Ovary (tissue), 3 donors: Measurements from ENCODE around the gene UTS2R.

Experiments
- EP300 ChIP-seq: sonication (generic); formaldehyde crosslinking; IDR thresholded peaks from one replicate; pipeline ENCODE4 v1.6.1; 2017; ENCODE audit warnings: antibody characterized with exemption
- POLR2A ChIP-seq: fragments of 450-650 bp; IDR thresholded peaks from one replicate; pipeline ENCODE4 v1.6.1; 2017; ENCODE audit warnings: antibody characterized with exemption, mild to moderate bottlenecking, moderate library complexity
- TF ChIP-seq, protein P1 (sequence below), 3 donors: fragments of 450-650 bp in 2 of 3; fragments of 200-600 bp in 1 of 3; IDR thresholded peaks; one replicate each; pipeline versions ENCODE4 v1.5.1 to v1.8.0; 2016 to 2022; ENCODE audit warnings: antibody characterized with exemption in 3 of 3, mild to moderate bottlenecking in 1 of 3
- donor health status: DM: no; HTN: no; CAD: no.

DNA sequence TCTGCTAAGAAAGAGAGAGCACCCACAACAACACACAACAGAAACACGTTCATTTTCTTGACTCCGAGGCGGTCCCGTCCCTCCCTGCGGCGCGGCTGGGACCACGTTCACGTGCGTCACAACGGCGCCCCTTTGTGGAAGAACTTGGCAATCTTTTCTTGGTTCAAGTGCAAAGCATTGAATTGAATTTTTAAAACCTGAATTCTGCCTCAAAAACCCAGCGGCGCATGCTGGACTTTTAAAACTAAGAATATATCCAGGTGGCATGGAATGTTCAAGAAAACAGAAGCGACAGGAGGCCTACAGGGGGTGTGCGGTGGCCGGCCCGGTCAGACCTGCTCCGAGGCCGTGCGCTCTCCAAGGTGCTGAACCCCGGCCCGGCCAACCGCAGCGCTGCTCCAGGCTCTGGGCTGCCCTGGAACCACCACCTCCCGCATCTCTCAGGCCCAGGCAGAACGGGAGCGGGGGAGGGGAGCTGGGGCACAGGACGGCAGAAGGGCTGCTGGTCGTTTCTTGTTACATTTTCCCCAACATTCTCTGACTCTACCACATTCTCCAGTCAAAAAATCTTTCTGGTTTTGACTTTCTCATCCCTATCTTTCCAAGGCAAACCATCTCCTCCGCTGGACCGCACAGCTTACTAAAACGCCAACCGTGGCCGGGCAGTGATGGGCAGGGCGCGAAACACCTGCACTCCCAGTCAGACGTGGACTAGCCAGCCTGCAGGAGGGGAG lies 43.1 kb downstream of the UTS2R start:
- TF ChIP-seq, protein P1, sequence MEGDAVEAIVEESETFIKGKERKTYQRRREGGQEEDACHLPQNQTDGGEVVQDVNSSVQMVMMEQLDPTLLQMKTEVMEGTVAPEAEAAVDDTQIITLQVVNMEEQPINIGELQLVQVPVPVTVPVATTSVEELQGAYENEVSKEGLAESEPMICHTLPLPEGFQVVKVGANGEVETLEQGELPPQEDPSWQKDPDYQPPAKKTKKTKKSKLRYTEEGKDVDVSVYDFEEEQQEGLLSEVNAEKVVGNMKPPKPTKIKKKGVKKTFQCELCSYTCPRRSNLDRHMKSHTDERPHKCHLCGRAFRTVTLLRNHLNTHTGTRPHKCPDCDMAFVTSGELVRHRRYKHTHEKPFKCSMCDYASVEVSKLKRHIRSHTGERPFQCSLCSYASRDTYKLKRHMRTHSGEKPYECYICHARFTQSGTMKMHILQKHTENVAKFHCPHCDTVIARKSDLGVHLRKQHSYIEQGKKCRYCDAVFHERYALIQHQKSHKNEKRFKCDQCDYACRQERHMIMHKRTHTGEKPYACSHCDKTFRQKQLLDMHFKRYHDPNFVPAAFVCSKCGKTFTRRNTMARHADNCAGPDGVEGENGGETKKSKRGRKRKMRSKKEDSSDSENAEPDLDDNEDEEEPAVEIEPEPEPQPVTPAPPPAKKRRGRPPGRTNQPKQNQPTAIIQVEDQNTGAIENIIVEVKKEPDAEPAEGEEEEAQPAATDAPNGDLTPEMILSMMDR (IDR thresholded peaks at IDR 0.05) = peak; percentile 31 to 60 (median 54)
- TF ChIP-seq POLR2A (no peak), EP300 (no peak)
